ENCODE results near the gene EID1.

- TF ChIP-seq CTCF (IDR thresholded peaks at IDR 0.05) (no peak), POLR2A (IDR thresholded peaks at IDR 0.05) (no peak)
Observed at GRCh38 chr15:48888191-48888590, 10.3 kb downstream of the EID1 start.

All from esophagus squamous epithelium (tissue), 4 donors.